Rectal smooth muscle tissue (tissue), 1 donor: Measurements from ENCODE around the gene PTPRD.
A peak's percentile ranks its signal among the peaks of the same experiment; 100 is the strongest.

Experiments used
- H3K27ac ChIP-seq: one replicate; pipeline ENCODE4 v1.7.0; 2013; ENCODE audit warnings: low read depth, low read length, inconsistent platforms
- H3K27me3 ChIP-seq: one replicate; pipeline ENCODE4 v1.7.0; 2013; ENCODE audit warnings: low read length; ENCODE audit not compliant: control insufficient read depth, insufficient read depth
- H3K36me3 ChIP-seq: one replicate; pipeline ENCODE4 v1.7.0; 2013; ENCODE audit warnings: low read length; ENCODE audit not compliant: control insufficient read depth, insufficient read depth
- H3K4me1 ChIP-seq: one replicate; pipeline ENCODE4 v1.7.0; 2013; ENCODE audit warnings: low read length; ENCODE audit not compliant: control insufficient read depth, insufficient read depth
- H3K4me3 ChIP-seq: one replicate; pipeline ENCODE4 v1.7.0; 2013; ENCODE audit warnings: low read length
- H3K9ac ChIP-seq: one replicate; pipeline ENCODE4 v1.7.0; 2013; ENCODE audit warnings: low read length

The PTPRD gene

GRCh38 chr9:8730618-8731017, 1882.2 kb downstream of the PTPRD start:
- H3K36me3 ChIP-seq, result no peaks in the 10 kb centered on the region
- H3K4me3 ChIP-seq, result no peak overlapping the region
- H3K27ac ChIP-seq, result no peak overlapping the region
- no peaks in the 10 kb centered on the region for H3K27me3 ChIP-seq
- H3K9ac ChIP-seq, result no peak overlapping the region
- H3K4me1 ChIP-seq, result no peaks in the 10 kb centered on the region

GRCh38 chr9:8728910-8729309, 1883.9 kb downstream of the PTPRD start:
- Histone ChIP-seq H3K27ac (no peak overlapping the region), H3K4me1 (no peaks in the 10 kb centered on the region)

GRCh38 chr9:8727191-8727590, 1885.6 kb downstream of the PTPRD start:
- Histone ChIP-seq H3K36me3 (no peaks in the 10 kb centered on the region), H3K27ac (no peak overlapping the region), H3K9ac (no peak overlapping the region), H3K4me1 (no peaks in the 10 kb centered on the region), H3K27me3 (no peaks in the 10 kb centered on the region), H3K4me3 (no peak overlapping the region)

More at GRCh38 chr9:8728910-8729309, 1883.9 kb downstream of the PTPRD start:
- Histone ChIP-seq H3K36me3 (no peaks in the 10 kb centered on the region), H3K27me3 (no peaks in the 10 kb centered on the region), H3K9ac (no peak overlapping the region), H3K4me3 (no peak overlapping the region)

GRCh38 chr9:8726692-8727091, 1886.1 kb downstream of the PTPRD start:
- H3K9ac ChIP-seq, result no peak overlapping the region
- no peak overlapping the region for H3K27ac ChIP-seq
- no peaks in the 10 kb centered on the region for H3K36me3 ChIP-seq
- no peak overlapping the region for H3K4me3 ChIP-seq
- no peaks in the 10 kb centered on the region for H3K27me3 ChIP-seq
- no peaks in the 10 kb centered on the region for H3K4me1 ChIP-seq

- Histone ChIP-seq H3K27me3 (no peaks in the 10 kb centered on the region), H3K36me3 (no peaks in the 10 kb centered on the region), H3K4me3 (no peak overlapping the region), H3K9ac (no peak overlapping the region), H3K4me1 (no peaks in the 10 kb centered on the region), H3K27ac (no peak overlapping the region)
Measured at GRCh38 chr9:8725635-8726034, 1887.2 kb downstream of the PTPRD start.

- Histone ChIP-seq H3K27ac (no peak overlapping the region), H3K4me1 (no peaks in the 10 kb centered on the region), H3K4me3 (no peak overlapping the region), H3K36me3 (no peaks in the 10 kb centered on the region), H3K9ac (no peak overlapping the region), H3K27me3 (no peaks in the 10 kb centered on the region)
Measured at GRCh38 chr9:8724284-8725018, 1888.4 kb downstream of the PTPRD start.

GRCh38 chr9:8723195-8723594, 1889.6 kb downstream of the PTPRD start:
- H3K4me3 ChIP-seq, result no peak overlapping the region
- no peak overlapping the region for H3K9ac ChIP-seq
- H3K4me1 ChIP-seq, result no peaks in the 10 kb centered on the region
- no peaks in the 10 kb centered on the region for H3K36me3 ChIP-seq
- no peaks in the 10 kb centered on the region for H3K27me3 ChIP-seq
- H3K27ac ChIP-seq, result no peak overlapping the region

- Histone ChIP-seq H3K4me1 (no peaks in the 10 kb centered on the region), H3K4me3 (no peak overlapping the region), H3K27ac (no peak overlapping the region), H3K9ac (no peak overlapping the region), H3K27me3 (no peaks in the 10 kb centered on the region), H3K36me3 (no peaks in the 10 kb centered on the region)
Measured at GRCh38 chr9:8719833-8720486, 1892.8 kb downstream of the PTPRD start.

- Histone ChIP-seq H3K9ac (no peak overlapping the region), H3K4me3 (peak overlapping the region; percentile 8), H3K36me3 (no peaks in the 10 kb centered on the region), H3K4me1 (no peaks in the 10 kb centered on the region), H3K27ac (no peak overlapping the region), H3K27me3 (no peaks in the 10 kb centered on the region)
Measured at GRCh38 chr9:8718121-8718725, 1894.6 kb downstream of the PTPRD start.

GRCh38 chr9:8717146-8717545, 1895.7 kb downstream of the PTPRD start:
- H3K9ac ChIP-seq, result no peak overlapping the region
- no peaks in the 10 kb centered on the region for H3K4me1 ChIP-seq
- no peaks in the 10 kb centered on the region for H3K36me3 ChIP-seq
- H3K27me3 ChIP-seq, result no peaks in the 10 kb centered on the region
- H3K4me3 ChIP-seq, result no peak overlapping the region
- no peak overlapping the region for H3K27ac ChIP-seq

GRCh38 chr9:8715788-8716187, 1897.0 kb downstream of the PTPRD start:
- no peak overlapping the region for H3K9ac ChIP-seq
- H3K36me3 ChIP-seq, result no peaks in the 10 kb centered on the region
- H3K27ac ChIP-seq, result no peak overlapping the region
- no peaks in the 10 kb centered on the region for H3K27me3 ChIP-seq
- H3K4me3 ChIP-seq, result no peak overlapping the region
- H3K4me1 ChIP-seq, result no peaks in the 10 kb centered on the region

- no peaks in the 10 kb centered on the region for H3K4me1 ChIP-seq
- no peak overlapping the region for H3K4me3 ChIP-seq
- no peak overlapping the region for H3K9ac ChIP-seq
- no peaks in the 10 kb centered on the region for H3K27me3 ChIP-seq
- H3K36me3 ChIP-seq, result no peaks in the 10 kb centered on the region
- H3K27ac ChIP-seq, result no peak overlapping the region
Measured at GRCh38 chr9:8713811-8714165, 1899.0 kb downstream of the PTPRD start.
